Endothelial cell of umbilical vein (primary cell): ENCODE results near the gene MAML3.

Experiments
- JUN ChIP-seq: IDR thresholded peaks from 2 replicates; pipeline ENCODE4 v1.6.1; 2011; ENCODE audit warnings: borderline replicate concordance, low read depth; ENCODE audit not compliant: insufficient read length, insufficient read depth
- POLR2A ChIP-seq: IDR thresholded peaks from 2 replicates; pipeline ENCODE4 v1.6.1; 2012; ENCODE audit warnings: low read depth, mild to moderate bottlenecking, control low read depth, low read length
- POLR2AphosphoS5 ChIP-seq: IDR thresholded peaks from 2 replicates; pipeline ENCODE4 v1.6.1; 2012; ENCODE audit warnings: low read depth, mild to moderate bottlenecking, control low read depth, low read length, moderate library complexity; ENCODE audit not compliant: insufficient read depth
- TF ChIP-seq, protein P1 (sequence below), 2 donors: IDR thresholded peaks; 1 replicate in 1 of 2; 2 replicates in 1 of 2; pipeline ENCODE4 v1.5.1; 2011; ENCODE audit warnings: low read length in 2 of 2, mild to moderate bottlenecking in 2 of 2, moderate library complexity in 2 of 2, control low read depth in 1 of 2, inconsistent platforms in 1 of 2, low read depth in 1 of 2; ENCODE audit not compliant: insufficient read depth in 1 of 2; ENCODE audit errors: extremely low read depth in 1 of 2

DNA sequence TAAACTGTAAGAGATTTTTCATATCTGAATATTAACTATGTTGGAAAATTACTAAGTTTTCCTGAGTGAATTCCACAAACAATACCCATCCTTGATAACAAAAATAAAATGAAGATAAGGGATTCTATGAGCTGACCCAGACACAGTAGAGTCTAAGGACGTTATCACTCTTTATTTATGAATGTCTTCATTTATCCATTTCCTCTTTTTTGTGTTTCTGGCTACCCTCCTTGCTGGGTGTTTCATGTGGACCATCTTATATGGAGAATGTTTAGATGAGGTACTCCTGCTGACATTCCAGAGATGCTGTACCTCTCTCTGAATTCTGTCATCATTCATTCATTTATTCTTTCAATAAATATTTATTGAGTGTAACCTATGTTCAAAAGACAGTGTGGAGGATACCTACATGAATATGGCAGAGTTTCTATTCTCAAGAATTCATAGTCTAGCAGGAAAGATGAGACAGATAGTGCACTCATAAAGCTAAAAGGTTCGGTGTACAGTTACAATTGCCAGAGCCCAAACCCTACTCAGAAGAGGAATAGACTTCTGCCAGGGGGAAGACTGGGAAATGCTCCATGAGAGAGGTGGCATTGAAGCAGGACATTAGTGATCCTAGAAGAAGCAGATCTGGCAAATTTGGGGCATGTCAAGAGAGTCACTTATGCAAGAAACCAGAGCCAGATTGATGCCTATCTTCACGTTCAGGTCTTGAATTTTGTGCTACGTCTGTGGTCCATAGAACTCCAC is 195.8 kb downstream of the MAML3 start:
- TF ChIP-seq POLR2AphosphoS5: no peak
- no peak for TF ChIP-seq POLR2A
- no peak for TF ChIP-seq JUN
- TF ChIP-seq, protein P1, sequence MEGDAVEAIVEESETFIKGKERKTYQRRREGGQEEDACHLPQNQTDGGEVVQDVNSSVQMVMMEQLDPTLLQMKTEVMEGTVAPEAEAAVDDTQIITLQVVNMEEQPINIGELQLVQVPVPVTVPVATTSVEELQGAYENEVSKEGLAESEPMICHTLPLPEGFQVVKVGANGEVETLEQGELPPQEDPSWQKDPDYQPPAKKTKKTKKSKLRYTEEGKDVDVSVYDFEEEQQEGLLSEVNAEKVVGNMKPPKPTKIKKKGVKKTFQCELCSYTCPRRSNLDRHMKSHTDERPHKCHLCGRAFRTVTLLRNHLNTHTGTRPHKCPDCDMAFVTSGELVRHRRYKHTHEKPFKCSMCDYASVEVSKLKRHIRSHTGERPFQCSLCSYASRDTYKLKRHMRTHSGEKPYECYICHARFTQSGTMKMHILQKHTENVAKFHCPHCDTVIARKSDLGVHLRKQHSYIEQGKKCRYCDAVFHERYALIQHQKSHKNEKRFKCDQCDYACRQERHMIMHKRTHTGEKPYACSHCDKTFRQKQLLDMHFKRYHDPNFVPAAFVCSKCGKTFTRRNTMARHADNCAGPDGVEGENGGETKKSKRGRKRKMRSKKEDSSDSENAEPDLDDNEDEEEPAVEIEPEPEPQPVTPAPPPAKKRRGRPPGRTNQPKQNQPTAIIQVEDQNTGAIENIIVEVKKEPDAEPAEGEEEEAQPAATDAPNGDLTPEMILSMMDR (IDR thresholded peaks at IDR 0.05; ENCODE audit: extremely low read depth in 1 of 2, insufficient read depth in 1 of 2, low read depth in 1 of 2, low read length in 2 of 2): no peak
